MM.1S (cell line): Measurements from ENCODE around the gene AADACL2.

Experiments used
- DNase-seq: peaks from one replicate; pipeline ENCODE4 v3.0.0-alpha.2; 2015
- H2AFZ ChIP-seq: fragments of 300-600 bp; sonication (generic); 2 replicates; pipeline ENCODE4 v1.6.0; 2016; ENCODE audit warnings: antibody characterized with exemption, low read length
- H3F3A ChIP-seq: fragments of 300-600 bp; sonication (generic); 2 replicates; pipeline ENCODE4 v1.6.1; 2016; ENCODE audit warnings: mild to moderate bottlenecking, antibody characterized with exemption, low read length, moderate library complexity, mixed read lengths; ENCODE audit not compliant: insufficient read depth
- H3K27ac ChIP-seq: fragments of 300-600 bp; sonication (generic); 2 replicates; pipeline ENCODE4 v1.5.1; 2016; ENCODE audit warnings: mild to moderate bottlenecking, low read length
- H3K27me3 ChIP-seq: fragments of 300-600 bp; sonication (generic); replicated peaks from 2 replicates; pipeline ENCODE4 v1.6.0; 2016; ENCODE audit warnings: low read length; ENCODE audit not compliant: insufficient read depth
- H3K36me3 ChIP-seq: fragments of 300-600 bp; sonication (generic); replicated peaks from 2 replicates; pipeline ENCODE4 v1.6.1; 2016; ENCODE audit warnings: mild to moderate bottlenecking, low read length, mixed read lengths; ENCODE audit not compliant: insufficient read depth
- H3K4me1 ChIP-seq: fragments of 300-600 bp; sonication (generic); 2 replicates; pipeline ENCODE4 v1.6.1; 2016; ENCODE audit warnings: low read length, mixed read lengths
- H3K4me2 ChIP-seq: fragments of 300-600 bp; sonication (generic); 2 replicates; pipeline ENCODE4 v1.6.0; 2016; ENCODE audit warnings: low read depth, low read length
- H3K4me3 ChIP-seq: fragments of 300-600 bp; sonication (generic); 2 replicates; pipeline ENCODE4 v1.5.1; 2016; ENCODE audit warnings: low read length, mixed read lengths
- H3K79me2 ChIP-seq: fragments of 300-600 bp; sonication (generic); 2 replicates; pipeline ENCODE4 v1.6.1; 2016; ENCODE audit warnings: mixed run types, low read length, mixed read lengths
- H3K9ac ChIP-seq: fragments of 300-600 bp; sonication (generic); 2 replicates; pipeline ENCODE4 v1.6.1; 2016; ENCODE audit warnings: low read length, mixed read lengths
- H3K9me2 ChIP-seq: fragments of 300-600 bp; sonication (generic); replicated peaks from 2 replicates; pipeline ENCODE4 v1.6.1; 2016; ENCODE audit warnings: mild to moderate bottlenecking, low read length, mixed read lengths; ENCODE audit not compliant: insufficient read depth
- H3K9me3 ChIP-seq: fragments of 300-600 bp; sonication (generic); replicated peaks from 2 replicates; pipeline ENCODE4 v1.6.1; 2016; ENCODE audit warnings: mild to moderate bottlenecking, low read length, mixed read lengths; ENCODE audit not compliant: insufficient read depth
- H4K20me1 ChIP-seq: fragments of 300-600 bp; sonication (generic); 2 replicates; pipeline ENCODE4 v1.6.1; 2016; ENCODE audit warnings: mild to moderate bottlenecking, low read length, moderate library complexity, mixed read lengths; ENCODE audit not compliant: insufficient read depth
- CTCF ChIP-seq: fragments of 300-600 bp; sonication (generic); IDR thresholded peaks from 2 replicates; pipeline ENCODE4 v1.5.1; 2016; ENCODE audit warnings: antibody characterized with exemption, low read length, mixed read lengths
- EZH2 ChIP-seq: fragments of 300-600 bp; sonication (generic); optimal IDR thresholded peaks from 2 replicates; pipeline ENCODE3; 2017; ENCODE audit warnings: low read depth, mild to moderate bottlenecking, antibody characterized with exemption, low read length, mixed read lengths
- EZH2phosphoT487 ChIP-seq: fragments of 300-600 bp; sonication (generic); IDR thresholded peaks from 2 replicates; pipeline ENCODE4 v1.6.1; 2018; ENCODE audit warnings: antibody characterized with exemption, low read length

Gene AADACL2

GRCh38 chr3:151775314-151776258 lies 41.9 kb downstream of the AADACL2 start:
- Histone ChIP-seq H3K9me3 (no peaks in the 10 kb centered on the region), H3F3A (no peaks in the 10 kb centered on the region), H3K27ac (no peak overlapping the region), H2AFZ (no peak overlapping the region), H4K20me1 (no peaks in the 10 kb centered on the region), H3K36me3 (no peaks in the 10 kb centered on the region), H3K9ac (no peak overlapping the region), H3K4me3 (no peak overlapping the region), H3K79me2 (no peaks in the 10 kb centered on the region), H3K9me2 (no peaks in the 10 kb centered on the region), H3K4me1 (no peaks in the 10 kb centered on the region), H3K4me2 (no peak overlapping the region), H3K27me3 (no peaks in the 10 kb centered on the region)
- DNase-seq: no peak
- no peak for TF ChIP-seq EZH2
- TF ChIP-seq CTCF: no peak
- TF ChIP-seq EZH2phosphoT487: no peak

- Histone ChIP-seq H3F3A (no peaks in the 10 kb centered on the region), H3K9me3 (no peaks in the 10 kb centered on the region), H3K27ac (no peak overlapping the region), H4K20me1 (no peaks in the 10 kb centered on the region), H3K4me3 (no peak overlapping the region), H3K36me3 (no peaks in the 10 kb centered on the region), H3K9me2 (no peaks in the 10 kb centered on the region), H3K9ac (no peak overlapping the region), H3K4me1 (no peaks in the 10 kb centered on the region), H3K27me3 (no peaks in the 10 kb centered on the region), H3K4me2 (no peak overlapping the region), H2AFZ (no peak overlapping the region), H3K79me2 (no peaks in the 10 kb centered on the region)
- no peak for DNase-seq
- no peak for TF ChIP-seq EZH2phosphoT487
- no peak for TF ChIP-seq EZH2
- no peak for TF ChIP-seq CTCF
These were observed 42.6 kb downstream of the AADACL2 start for GRCh38 chr3:151776259-151776740.

GRCh38 chr3:151777880-151778279 lies 44.2 kb downstream of the AADACL2 start:
- H3K4me1 ChIP-seq: no peaks in the 10 kb centered on the region
- H4K20me1 ChIP-seq: no peaks in the 10 kb centered on the region
- no peaks in the 10 kb centered on the region for H3K36me3 ChIP-seq
- no peaks in the 10 kb centered on the region for H3K27me3 ChIP-seq
- no peak overlapping the region for H3K4me3 ChIP-seq
- DNase-seq: no peak
- H3F3A ChIP-seq: no peaks in the 10 kb centered on the region
- H2AFZ ChIP-seq: no peak overlapping the region
- no peaks in the 10 kb centered on the region for H3K9me3 ChIP-seq
- H3K27ac ChIP-seq: no peak overlapping the region
- no peaks in the 10 kb centered on the region for H3K79me2 ChIP-seq
- TF ChIP-seq EZH2 (no peak), CTCF (no peak), EZH2phosphoT487 (no peak)
- no peaks in the 10 kb centered on the region for H3K9me2 ChIP-seq
- H3K4me2 ChIP-seq: no peak overlapping the region
- H3K9ac ChIP-seq: no peak overlapping the region
